WTC11 (cell line): ENCODE measurements around the gene FURIN. TPM values are rescaled to one million over a fixed set of nuclear protein-coding genes. Genes with fewer than 3 reads are reported as not detected.

ENCODE experiments used
- ATAC-seq: fragments of 200-7000 bp; cut with Tn5 transposase; 2 replicates; pipeline ENCODE4 v1.10.0; 2021; ENCODE audit warnings: mild to moderate bottlenecking, moderate library complexity
- CTCF ChIA-PET: fragments of 300-600 bp; sonication (Branson Sonifier 250); formaldehyde crosslinking; loops from one replicate; lab custom pipeline; 2021; ENCODE audit warnings: antibody characterized with exemption; lab: Charles Lee
- POLR2A ChIA-PET: fragments of 350-600 bp; sonication (Branson Sonifier 250); formaldehyde crosslinking; loops from one replicate; lab custom pipeline; 2021; ENCODE audit warnings: antibody characterized with exemption; lab: Charles Lee
- DNase-seq: peaks from one replicate; pipeline ENCODE4 v3.0.0; 2021; ENCODE audit warnings: low spot score
- H3K27ac Mint-ChIP-seq: 2 replicates; pipeline ENCODE4 v1.8.0; 2021; ENCODE audit warnings: mixed read lengths
- H3K27me3 Mint-ChIP-seq: 2 replicates; pipeline ENCODE4 v1.8.0; 2021; ENCODE audit warnings: low read depth, mild to moderate bottlenecking, moderate library complexity, mixed read lengths
- H3K36me3 Mint-ChIP-seq: 2 replicates; pipeline ENCODE4 v1.8.0; 2021; ENCODE audit warnings: mixed read lengths
- H3K4me1 Mint-ChIP-seq: 2 replicates; pipeline ENCODE4 v1.8.0; 2022; ENCODE audit warnings: mixed read lengths
- H3K4me3 Mint-ChIP-seq: 2 replicates; pipeline ENCODE4 v1.8.0; 2021; ENCODE audit warnings: mild to moderate bottlenecking, moderate library complexity, mixed read lengths
- H3K9me3 Mint-ChIP-seq: 2 replicates; pipeline ENCODE4 v1.8.0; 2021; ENCODE audit warnings: mixed read lengths
- CREB1 ChIP-seq: sonication (generic); formaldehyde crosslinking; IDR thresholded peaks from 2 replicates; pipeline ENCODE4 v1.8.0; 2023; ENCODE audit warnings: mild to moderate bottlenecking, missing genetic modification reagents
- ESRRA ChIP-seq: sonication (generic); formaldehyde crosslinking; IDR thresholded peaks from 2 replicates; pipeline ENCODE4 v1.8.1; 2022; ENCODE audit warnings: mild to moderate bottlenecking, missing genetic modification reagents, borderline replicate concordance
- FOXJ3 ChIP-seq: sonication (generic); formaldehyde crosslinking; IDR thresholded peaks from 2 replicates; pipeline ENCODE4 v1.9.0; 2021; ENCODE audit warnings: missing genetic modification reagents, mild to moderate bottlenecking, borderline replicate concordance
- HMGA2 ChIP-seq: fragments of 250-450 bp; sonication (Bioruptor Pico); IDR thresholded peaks from 2 replicates; pipeline ENCODE4 v1.4.0; 2021; ENCODE audit warnings: mild to moderate bottlenecking, moderate library complexity
- MXD4 ChIP-seq: fragments of 250-450 bp; sonication (Bioruptor Pico); IDR thresholded peaks from 2 replicates; pipeline ENCODE4 v1.8.0; 2021; ENCODE audit warnings: mild to moderate bottlenecking, moderate library complexity, borderline replicate concordance
- MYBL2 ChIP-seq: sonication (generic); formaldehyde crosslinking; IDR thresholded peaks from 2 replicates; pipeline ENCODE4 v1.8.1; 2023; ENCODE audit warnings: mild to moderate bottlenecking, moderate library complexity, missing genetic modification reagents
- NFE2L1 ChIP-seq: sonication (generic); formaldehyde crosslinking; IDR thresholded peaks from 2 replicates; pipeline ENCODE4 v1.8.1; 2023; ENCODE audit warnings: missing genetic modification reagents
- NR1H2 ChIP-seq: sonication (generic); formaldehyde crosslinking; IDR thresholded peaks from 2 replicates; pipeline ENCODE4 v1.9.0; 2021; ENCODE audit warnings: mild to moderate bottlenecking, moderate library complexity, missing genetic modification reagents
- NR3C1 ChIP-seq: sonication (generic); formaldehyde crosslinking; conservative IDR thresholded peaks from 2 replicates; pipeline ENCODE4 v1.8.1; 2023; ENCODE audit warnings: low read depth, mild to moderate bottlenecking, missing genetic modification reagents
- RORB ChIP-seq: fragments of 250-450 bp; sonication (Bioruptor Pico); IDR thresholded peaks from 2 replicates; pipeline ENCODE4 v1.9.0; 2021; ENCODE audit warnings: mild to moderate bottlenecking
- SMAD4 ChIP-seq: sonication (generic); formaldehyde crosslinking; IDR thresholded peaks from 2 replicates; pipeline ENCODE4 v1.8.0; 2022; ENCODE audit warnings: mild to moderate bottlenecking, missing genetic modification reagents
- TEAD1 ChIP-seq: sonication (generic); formaldehyde crosslinking; IDR thresholded peaks from 2 replicates; pipeline ENCODE4 v1.8.0; 2022; ENCODE audit warnings: mild to moderate bottlenecking, missing genetic modification reagents
- TP53 ChIP-seq: sonication (generic); formaldehyde crosslinking; IDR thresholded peaks from 2 replicates; pipeline ENCODE4 v1.8.1; 2023; ENCODE audit warnings: mild to moderate bottlenecking, missing genetic modification reagents
- USF2 ChIP-seq: sonication (generic); formaldehyde crosslinking; IDR thresholded peaks from 2 replicates; pipeline ENCODE4 v1.8.1; 2023; ENCODE audit warnings: mild to moderate bottlenecking, missing genetic modification reagents, moderate library complexity
- ZBTB21 ChIP-seq: sonication (generic); formaldehyde crosslinking; IDR thresholded peaks from 2 replicates; pipeline ENCODE4 v1.8.1; 2023; ENCODE audit warnings: mild to moderate bottlenecking, missing genetic modification reagents, borderline replicate concordance
- ZNF138 ChIP-seq: sonication (generic); formaldehyde crosslinking; conservative IDR thresholded peaks from 2 replicates; pipeline ENCODE4 v1.8.1; 2022; ENCODE audit warnings: mild to moderate bottlenecking, moderate library complexity, missing genetic modification reagents
- total RNA-seq: library from RNA; stranded (reverse); gene quantifications from 3 replicates; pipeline ENCODE4 v1.2.3, GENCODE V29; 2021
- TF ChIP-seq, protein P1 (sequence below): fragments of 250-450 bp; sonication (Bioruptor Pico); IDR thresholded peaks from 2 replicates; pipeline ENCODE4 v1.9.0; 2021; ENCODE audit warnings: mild to moderate bottlenecking
- TF ChIP-seq, protein P2 (sequence below): sonication (generic); formaldehyde crosslinking; IDR thresholded peaks from 2 replicates; pipeline ENCODE4 v1.8.1; 2022; ENCODE audit warnings: low read depth, missing genetic modification reagents, borderline replicate concordance
- TF ChIP-seq, protein P3 (sequence below): sonication (generic); formaldehyde crosslinking; IDR thresholded peaks from 2 replicates; pipeline ENCODE4 v1.8.0; 2023; ENCODE audit warnings: mild to moderate bottlenecking, missing genetic modification reagents
- TF ChIP-seq, protein P4 (sequence below): sonication (generic); formaldehyde crosslinking; IDR thresholded peaks from 2 replicates; pipeline ENCODE4 v1.8.0; 2022; ENCODE audit warnings: mild to moderate bottlenecking, missing genetic modification reagents
- TF ChIP-seq, protein P5 (sequence below): fragments of 200-600 bp; IDR thresholded peaks from 2 replicates; pipeline ENCODE4 v1.8.0; 2022; ENCODE audit warnings: antibody characterized with exemption

FURIN gene
- total RNA-seq, 1 experiment from 2014 or later: 46.3 TPM

- TF ChIP-seq, protein P1, sequence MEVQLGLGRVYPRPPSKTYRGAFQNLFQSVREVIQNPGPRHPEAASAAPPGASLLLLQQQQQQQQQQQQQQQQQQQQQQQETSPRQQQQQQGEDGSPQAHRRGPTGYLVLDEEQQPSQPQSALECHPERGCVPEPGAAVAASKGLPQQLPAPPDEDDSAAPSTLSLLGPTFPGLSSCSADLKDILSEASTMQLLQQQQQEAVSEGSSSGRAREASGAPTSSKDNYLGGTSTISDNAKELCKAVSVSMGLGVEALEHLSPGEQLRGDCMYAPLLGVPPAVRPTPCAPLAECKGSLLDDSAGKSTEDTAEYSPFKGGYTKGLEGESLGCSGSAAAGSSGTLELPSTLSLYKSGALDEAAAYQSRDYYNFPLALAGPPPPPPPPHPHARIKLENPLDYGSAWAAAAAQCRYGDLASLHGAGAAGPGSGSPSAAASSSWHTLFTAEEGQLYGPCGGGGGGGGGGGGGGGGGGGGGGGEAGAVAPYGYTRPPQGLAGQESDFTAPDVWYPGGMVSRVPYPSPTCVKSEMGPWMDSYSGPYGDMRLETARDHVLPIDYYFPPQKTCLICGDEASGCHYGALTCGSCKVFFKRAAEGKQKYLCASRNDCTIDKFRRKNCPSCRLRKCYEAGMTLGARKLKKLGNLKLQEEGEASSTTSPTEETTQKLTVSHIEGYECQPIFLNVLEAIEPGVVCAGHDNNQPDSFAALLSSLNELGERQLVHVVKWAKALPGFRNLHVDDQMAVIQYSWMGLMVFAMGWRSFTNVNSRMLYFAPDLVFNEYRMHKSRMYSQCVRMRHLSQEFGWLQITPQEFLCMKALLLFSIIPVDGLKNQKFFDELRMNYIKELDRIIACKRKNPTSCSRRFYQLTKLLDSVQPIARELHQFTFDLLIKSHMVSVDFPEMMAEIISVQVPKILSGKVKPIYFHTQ: no peak
- TF ChIP-seq CREB1 (CRISPR knock-in tag): no peak
- TF ChIP-seq TEAD1 (CRISPR knock-in tag): no peak
- TF ChIP-seq, protein P2, sequence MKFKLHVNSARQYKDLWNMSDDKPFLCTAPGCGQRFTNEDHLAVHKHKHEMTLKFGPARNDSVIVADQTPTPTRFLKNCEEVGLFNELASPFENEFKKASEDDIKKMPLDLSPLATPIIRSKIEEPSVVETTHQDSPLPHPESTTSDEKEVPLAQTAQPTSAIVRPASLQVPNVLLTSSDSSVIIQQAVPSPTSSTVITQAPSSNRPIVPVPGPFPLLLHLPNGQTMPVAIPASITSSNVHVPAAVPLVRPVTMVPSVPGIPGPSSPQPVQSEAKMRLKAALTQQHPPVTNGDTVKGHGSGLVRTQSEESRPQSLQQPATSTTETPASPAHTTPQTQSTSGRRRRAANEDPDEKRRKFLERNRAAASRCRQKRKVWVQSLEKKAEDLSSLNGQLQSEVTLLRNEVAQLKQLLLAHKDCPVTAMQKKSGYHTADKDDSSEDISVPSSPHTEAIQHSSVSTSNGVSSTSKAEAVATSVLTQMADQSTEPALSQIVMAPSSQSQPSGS (CRISPR knock-in tag): no peak
- TF ChIP-seq NFE2L1 (CRISPR knock-in tag): no peak
- no peak for TF ChIP-seq SMAD4 (CRISPR knock-in tag)
- TF ChIP-seq, all 79 proteins: peak for 0
These were observed 38.8 kb downstream of the FURIN start (continued) for GRCh38 chr15:90907051-90907660.

GRCh38 chr15:90907838-90908507, 39.6 kb downstream of the FURIN start:
- Mint-ChIP-seq H3K4me1 (peaks cover 12% of the 10 kb centered on the region), H3K9me3 (no peaks in the 10 kb centered on the region)
- TF ChIP-seq, protein P3, sequence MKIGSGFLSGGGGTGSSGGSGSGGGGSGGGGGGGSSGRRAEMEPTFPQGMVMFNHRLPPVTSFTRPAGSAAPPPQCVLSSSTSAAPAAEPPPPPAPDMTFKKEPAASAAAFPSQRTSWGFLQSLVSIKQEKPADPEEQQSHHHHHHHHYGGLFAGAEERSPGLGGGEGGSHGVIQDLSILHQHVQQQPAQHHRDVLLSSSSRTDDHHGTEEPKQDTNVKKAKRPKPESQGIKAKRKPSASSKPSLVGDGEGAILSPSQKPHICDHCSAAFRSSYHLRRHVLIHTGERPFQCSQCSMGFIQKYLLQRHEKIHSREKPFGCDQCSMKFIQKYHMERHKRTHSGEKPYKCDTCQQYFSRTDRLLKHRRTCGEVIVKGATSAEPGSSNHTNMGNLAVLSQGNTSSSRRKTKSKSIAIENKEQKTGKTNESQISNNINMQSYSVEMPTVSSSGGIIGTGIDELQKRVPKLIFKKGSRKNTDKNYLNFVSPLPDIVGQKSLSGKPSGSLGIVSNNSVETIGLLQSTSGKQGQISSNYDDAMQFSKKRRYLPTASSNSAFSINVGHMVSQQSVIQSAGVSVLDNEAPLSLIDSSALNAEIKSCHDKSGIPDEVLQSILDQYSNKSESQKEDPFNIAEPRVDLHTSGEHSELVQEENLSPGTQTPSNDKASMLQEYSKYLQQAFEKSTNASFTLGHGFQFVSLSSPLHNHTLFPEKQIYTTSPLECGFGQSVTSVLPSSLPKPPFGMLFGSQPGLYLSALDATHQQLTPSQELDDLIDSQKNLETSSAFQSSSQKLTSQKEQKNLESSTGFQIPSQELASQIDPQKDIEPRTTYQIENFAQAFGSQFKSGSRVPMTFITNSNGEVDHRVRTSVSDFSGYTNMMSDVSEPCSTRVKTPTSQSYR (CRISPR knock-in tag): no peak
- TF ChIP-seq HMGA2 (CRISPR knock-in tag): no peak
- TF ChIP-seq USF2 (CRISPR knock-in tag): no peak
- TF ChIP-seq, protein P4, sequence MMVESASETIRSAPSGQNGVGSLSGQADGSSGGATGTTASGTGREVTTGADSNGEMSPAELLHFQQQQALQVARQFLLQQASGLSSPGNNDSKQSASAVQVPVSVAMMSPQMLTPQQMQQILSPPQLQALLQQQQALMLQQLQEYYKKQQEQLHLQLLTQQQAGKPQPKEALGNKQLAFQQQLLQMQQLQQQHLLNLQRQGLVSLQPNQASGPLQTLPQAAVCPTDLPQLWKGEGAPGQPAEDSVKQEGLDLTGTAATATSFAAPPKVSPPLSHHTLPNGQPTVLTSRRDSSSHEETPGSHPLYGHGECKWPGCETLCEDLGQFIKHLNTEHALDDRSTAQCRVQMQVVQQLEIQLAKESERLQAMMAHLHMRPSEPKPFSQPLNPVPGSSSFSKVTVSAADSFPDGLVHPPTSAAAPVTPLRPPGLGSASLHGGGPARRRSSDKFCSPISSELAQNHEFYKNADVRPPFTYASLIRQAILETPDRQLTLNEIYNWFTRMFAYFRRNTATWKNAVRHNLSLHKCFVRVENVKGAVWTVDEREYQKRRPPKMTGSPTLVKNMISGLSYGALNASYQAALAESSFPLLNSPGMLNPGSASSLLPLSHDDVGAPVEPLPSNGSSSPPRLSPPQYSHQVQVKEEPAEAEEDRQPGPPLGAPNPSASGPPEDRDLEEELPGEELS (CRISPR knock-in tag): no peak
- no peak for TF ChIP-seq MYBL2 (CRISPR knock-in tag)
- no peak for TF ChIP-seq ESRRA (CRISPR knock-in tag)
- TF ChIP-seq, protein P5, sequence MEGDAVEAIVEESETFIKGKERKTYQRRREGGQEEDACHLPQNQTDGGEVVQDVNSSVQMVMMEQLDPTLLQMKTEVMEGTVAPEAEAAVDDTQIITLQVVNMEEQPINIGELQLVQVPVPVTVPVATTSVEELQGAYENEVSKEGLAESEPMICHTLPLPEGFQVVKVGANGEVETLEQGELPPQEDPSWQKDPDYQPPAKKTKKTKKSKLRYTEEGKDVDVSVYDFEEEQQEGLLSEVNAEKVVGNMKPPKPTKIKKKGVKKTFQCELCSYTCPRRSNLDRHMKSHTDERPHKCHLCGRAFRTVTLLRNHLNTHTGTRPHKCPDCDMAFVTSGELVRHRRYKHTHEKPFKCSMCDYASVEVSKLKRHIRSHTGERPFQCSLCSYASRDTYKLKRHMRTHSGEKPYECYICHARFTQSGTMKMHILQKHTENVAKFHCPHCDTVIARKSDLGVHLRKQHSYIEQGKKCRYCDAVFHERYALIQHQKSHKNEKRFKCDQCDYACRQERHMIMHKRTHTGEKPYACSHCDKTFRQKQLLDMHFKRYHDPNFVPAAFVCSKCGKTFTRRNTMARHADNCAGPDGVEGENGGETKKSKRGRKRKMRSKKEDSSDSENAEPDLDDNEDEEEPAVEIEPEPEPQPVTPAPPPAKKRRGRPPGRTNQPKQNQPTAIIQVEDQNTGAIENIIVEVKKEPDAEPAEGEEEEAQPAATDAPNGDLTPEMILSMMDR: no peak
- TF ChIP-seq TP53 (CRISPR knock-in tag): no peak
- no peak for TF ChIP-seq TEAD1 (CRISPR knock-in tag)
- no peak for TF ChIP-seq RORB (CRISPR knock-in tag)
- TF ChIP-seq, protein P1: no peak
- TF ChIP-seq NR1H2 (CRISPR knock-in tag): no peak
- TF ChIP-seq FOXJ3 (CRISPR knock-in tag): no peak
- TF ChIP-seq ZBTB21 (CRISPR knock-in tag): no peak
- no peak for TF ChIP-seq MXD4 (CRISPR knock-in tag)
- no peak for TF ChIP-seq NR3C1 (CRISPR knock-in tag)
- TF ChIP-seq ZNF138 (CRISPR knock-in tag): no peak

More at GRCh38 chr15:90907838-90908507, 39.6 kb downstream of the FURIN start:
- Mint-ChIP-seq H3K36me3 (peaks cover 7% of the 10 kb centered on the region), H3K27me3 (peaks cover 15% of the 10 kb centered on the region), H3K27ac (no peak overlapping the region), H3K4me3 (no peak overlapping the region)
- ATAC-seq (no peak), DNase-seq (no peak)
- ChIA-PET POLR2A (no interaction called here), CTCF (no interaction called here)
